Measurements from ENCODE around the gene C6orf47.

- TF ChIP-seq ZNF720 (CRISPR knock-in tag; IDR thresholded peaks at IDR 0.05) (no peak), SNRNP70 (IDR thresholded peaks at IDR 0.05; ENCODE audit: low read depth, low read length) (no peak), HMG20B (CRISPR knock-in tag; conservative IDR thresholded peaks at IDR 0.05) (no peak), POLR2AphosphoS2 (IDR thresholded peaks at IDR 0.05; ENCODE audit: low read depth, low read length) (no peak), NR3C1 (CRISPR knock-in tag; IDR thresholded peaks at IDR 0.05) (no peak), BRF2 (CRISPR knock-in tag; IDR thresholded peaks at IDR 0.05) (no peak), ZNF331 (CRISPR knock-in tag; IDR thresholded peaks at IDR 0.05) (no peak), ZNF263 (CRISPR knock-in tag; IDR thresholded peaks at IDR 0.05) (no peak), ZNF615 (CRISPR knock-in tag; IDR thresholded peaks at IDR 0.05; ENCODE audit: borderline replicate concordance) (no peak)
- TF ChIP-seq, protein P1, sequence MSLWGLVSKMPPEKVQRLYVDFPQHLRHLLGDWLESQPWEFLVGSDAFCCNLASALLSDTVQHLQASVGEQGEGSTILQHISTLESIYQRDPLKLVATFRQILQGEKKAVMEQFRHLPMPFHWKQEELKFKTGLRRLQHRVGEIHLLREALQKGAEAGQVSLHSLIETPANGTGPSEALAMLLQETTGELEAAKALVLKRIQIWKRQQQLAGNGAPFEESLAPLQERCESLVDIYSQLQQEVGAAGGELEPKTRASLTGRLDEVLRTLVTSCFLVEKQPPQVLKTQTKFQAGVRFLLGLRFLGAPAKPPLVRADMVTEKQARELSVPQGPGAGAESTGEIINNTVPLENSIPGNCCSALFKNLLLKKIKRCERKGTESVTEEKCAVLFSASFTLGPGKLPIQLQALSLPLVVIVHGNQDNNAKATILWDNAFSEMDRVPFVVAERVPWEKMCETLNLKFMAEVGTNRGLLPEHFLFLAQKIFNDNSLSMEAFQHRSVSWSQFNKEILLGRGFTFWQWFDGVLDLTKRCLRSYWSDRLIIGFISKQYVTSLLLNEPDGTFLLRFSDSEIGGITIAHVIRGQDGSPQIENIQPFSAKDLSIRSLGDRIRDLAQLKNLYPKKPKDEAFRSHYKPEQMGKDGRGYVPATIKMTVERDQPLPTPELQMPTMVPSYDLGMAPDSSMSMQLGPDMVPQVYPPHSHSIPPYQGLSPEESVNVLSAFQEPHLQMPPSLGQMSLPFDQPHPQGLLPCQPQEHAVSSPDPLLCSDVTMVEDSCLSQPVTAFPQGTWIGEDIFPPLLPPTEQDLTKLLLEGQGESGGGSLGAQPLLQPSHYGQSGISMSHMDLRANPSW (CRISPR knock-in tag; IDR thresholded peaks at IDR 0.05; ENCODE audit: borderline replicate concordance): no peak
- TF ChIP-seq, protein P2, sequence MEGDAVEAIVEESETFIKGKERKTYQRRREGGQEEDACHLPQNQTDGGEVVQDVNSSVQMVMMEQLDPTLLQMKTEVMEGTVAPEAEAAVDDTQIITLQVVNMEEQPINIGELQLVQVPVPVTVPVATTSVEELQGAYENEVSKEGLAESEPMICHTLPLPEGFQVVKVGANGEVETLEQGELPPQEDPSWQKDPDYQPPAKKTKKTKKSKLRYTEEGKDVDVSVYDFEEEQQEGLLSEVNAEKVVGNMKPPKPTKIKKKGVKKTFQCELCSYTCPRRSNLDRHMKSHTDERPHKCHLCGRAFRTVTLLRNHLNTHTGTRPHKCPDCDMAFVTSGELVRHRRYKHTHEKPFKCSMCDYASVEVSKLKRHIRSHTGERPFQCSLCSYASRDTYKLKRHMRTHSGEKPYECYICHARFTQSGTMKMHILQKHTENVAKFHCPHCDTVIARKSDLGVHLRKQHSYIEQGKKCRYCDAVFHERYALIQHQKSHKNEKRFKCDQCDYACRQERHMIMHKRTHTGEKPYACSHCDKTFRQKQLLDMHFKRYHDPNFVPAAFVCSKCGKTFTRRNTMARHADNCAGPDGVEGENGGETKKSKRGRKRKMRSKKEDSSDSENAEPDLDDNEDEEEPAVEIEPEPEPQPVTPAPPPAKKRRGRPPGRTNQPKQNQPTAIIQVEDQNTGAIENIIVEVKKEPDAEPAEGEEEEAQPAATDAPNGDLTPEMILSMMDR (CRISPR knock-in tag; IDR thresholded peaks at IDR 0.05): no peak
- TF ChIP-seq, protein P3, sequence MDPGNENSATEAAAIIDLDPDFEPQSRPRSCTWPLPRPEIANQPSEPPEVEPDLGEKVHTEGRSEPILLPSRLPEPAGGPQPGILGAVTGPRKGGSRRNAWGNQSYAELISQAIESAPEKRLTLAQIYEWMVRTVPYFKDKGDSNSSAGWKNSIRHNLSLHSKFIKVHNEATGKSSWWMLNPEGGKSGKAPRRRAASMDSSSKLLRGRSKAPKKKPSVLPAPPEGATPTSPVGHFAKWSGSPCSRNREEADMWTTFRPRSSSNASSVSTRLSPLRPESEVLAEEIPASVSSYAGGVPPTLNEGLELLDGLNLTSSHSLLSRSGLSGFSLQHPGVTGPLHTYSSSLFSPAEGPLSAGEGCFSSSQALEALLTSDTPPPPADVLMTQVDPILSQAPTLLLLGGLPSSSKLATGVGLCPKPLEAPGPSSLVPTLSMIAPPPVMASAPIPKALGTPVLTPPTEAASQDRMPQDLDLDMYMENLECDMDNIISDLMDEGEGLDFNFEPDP (CRISPR knock-in tag; conservative IDR thresholded peaks at IDR 0.05): no peak
These were observed 23.0 kb upstream of the C6orf47 start for GRCh38 chr6:31683591-31683990.

All from HepG2 (cell line).